Measurements from ENCODE around the gene RANBP1.

The RANBP1 gene

GRCh38 chr22:20164863-20165262 is 49.0 kb downstream of the RANBP1 start:
- TF ChIP-seq CTCF (IDR thresholded peaks at IDR 0.05; ENCODE audit: low read depth, low read length, missing control alignments), result no peak
- DNase-seq (ENCODE audit: low read depth), result no peak
- H3K4me3 ChIP-seq (ENCODE audit: low read depth, low read length), result no peak overlapping the region

GRCh38 chr22:20165421-20165820 is 49.5 kb downstream of the RANBP1 start:
- H3K4me3 ChIP-seq (ENCODE audit: low read depth, low read length), result no peak overlapping the region
- TF ChIP-seq CTCF (IDR thresholded peaks at IDR 0.05; ENCODE audit: low read depth, low read length, missing control alignments), result no peak
- no peak for DNase-seq (ENCODE audit: low read depth)

- no peak for TF ChIP-seq CTCF (IDR thresholded peaks at IDR 0.05; ENCODE audit: low read depth, low read length, missing control alignments)
- DNase-seq (ENCODE audit: low read depth), result no peak
These were observed 50.0 kb downstream of the RANBP1 start for GRCh38 chr22:20165913-20166312.

GRCh38 chr22:20166703-20167102 is 50.8 kb downstream of the RANBP1 start:
- no peak for TF ChIP-seq CTCF (IDR thresholded peaks at IDR 0.05; ENCODE audit: low read depth, low read length, missing control alignments)
- H3K4me3 ChIP-seq (ENCODE audit: low read depth, low read length), result no peak overlapping the region
- DNase-seq (ENCODE audit: low read depth), result no peak

More at GRCh38 chr22:20165913-20166312, 50.0 kb downstream of the RANBP1 start:
- H3K4me3 ChIP-seq (ENCODE audit: low read depth, low read length), result no peak overlapping the region

GRCh38 chr22:20167643-20168322 is 51.9 kb downstream of the RANBP1 start:
- no peak overlapping the region for H3K4me3 ChIP-seq (ENCODE audit: low read depth, low read length)
- TF ChIP-seq CTCF (IDR thresholded peaks at IDR 0.05; ENCODE audit: low read depth, low read length, missing control alignments), result no peak
- DNase-seq (ENCODE audit: low read depth), result no peak

GRCh38 chr22:20169253-20169822 is 53.4 kb downstream of the RANBP1 start:
- H3K4me3 ChIP-seq (ENCODE audit: low read depth, low read length), result no peak overlapping the region
- no peak for DNase-seq (ENCODE audit: low read depth)
- TF ChIP-seq CTCF (IDR thresholded peaks at IDR 0.05; ENCODE audit: low read depth, low read length, missing control alignments), result no peak

- DNase-seq (ENCODE audit: low read depth), result no peak
- no peak overlapping the region for H3K4me3 ChIP-seq (ENCODE audit: low read depth, low read length)
- TF ChIP-seq CTCF (IDR thresholded peaks at IDR 0.05; ENCODE audit: low read depth, low read length, missing control alignments), result no peak
These were observed 54.3 kb downstream of the RANBP1 start for GRCh38 chr22:20170170-20170569.
